GM19023 (cell line): ENCODE results near the gene SUPT3H.

Experiments used
- ATAC-seq: cut with Tn5 transposase; IDR thresholded peaks from one replicate; pipeline ENCODE4 v1.9.1; 2021; ENCODE audit warnings: mild to moderate bottlenecking, moderate library complexity; ENCODE audit not compliant: unreplicated experiment

Gene SUPT3H

GRCh38 chr6:44808148-44808547 is 569.6 kb downstream of the SUPT3H start:
- no peak for ATAC-seq

- ATAC-seq, result no peak
Observed at GRCh38 chr6:44806656-44807055, 571.1 kb downstream of the SUPT3H start.

- no peak for ATAC-seq
Observed at GRCh38 chr6:44805238-44805846, 572.4 kb downstream of the SUPT3H start.

GRCh38 chr6:44804546-44805159 is 573.1 kb downstream of the SUPT3H start:
- ATAC-seq, result no peak

GRCh38 chr6:44804016-44804415 is 573.7 kb downstream of the SUPT3H start:
- no peak for ATAC-seq

GRCh38 chr6:44800784-44801592 is 576.7 kb downstream of the SUPT3H start:
- no peak for ATAC-seq

GRCh38 chr6:44800171-44800783 is 577.5 kb downstream of the SUPT3H start:
- no peak for ATAC-seq

GRCh38 chr6:44797746-44798145 is 580.0 kb downstream of the SUPT3H start:
- ATAC-seq, result no peak

GRCh38 chr6:44795326-44795725 is 582.4 kb downstream of the SUPT3H start:
- no peak for ATAC-seq

GRCh38 chr6:44789806-44790205 is 587.9 kb downstream of the SUPT3H start:
- no peak for ATAC-seq

- no peak for ATAC-seq
Observed at GRCh38 chr6:44789061-44789460, 588.7 kb downstream of the SUPT3H start.

- no peak for ATAC-seq
Observed at GRCh38 chr6:44788387-44788981, 589.2 kb downstream of the SUPT3H start.

- no peak for ATAC-seq
Observed at GRCh38 chr6:44787254-44787834, 590.4 kb downstream of the SUPT3H start.

- ATAC-seq, result no peak
Observed at GRCh38 chr6:44785130-44785529, 592.6 kb downstream of the SUPT3H start.

- ATAC-seq, result no peak
Observed at GRCh38 chr6:44784195-44784594, 593.5 kb downstream of the SUPT3H start.

GRCh38 chr6:44782892-44783291 is 594.8 kb downstream of the SUPT3H start:
- no peak for ATAC-seq

- no peak for ATAC-seq
Observed at GRCh38 chr6:44781912-44782597, 595.7 kb downstream of the SUPT3H start.

GRCh38 chr6:44780161-44780560 is 597.6 kb downstream of the SUPT3H start:
- ATAC-seq, result no peak

- ATAC-seq, result peak; percentile 62
Observed at GRCh38 chr6:44779130-44779826, 598.5 kb downstream of the SUPT3H start.
